Ishikawa (cell line): ENCODE results near the gene SRC.

Experiments used
- CEBPB ChIP-seq: IDR thresholded peaks from 2 replicates; pipeline ENCODE4 v1.6.1; 2012
- CREB1 ChIP-seq: IDR thresholded peaks from 2 replicates; pipeline ENCODE4 v1.6.1; 2012; ENCODE audit warnings: low read depth
- EGR1 ChIP-seq: IDR thresholded peaks from 2 replicates; pipeline ENCODE4 v1.6.1; 2012
- EP300 ChIP-seq: IDR thresholded peaks from 2 replicates; pipeline ENCODE4 v1.6.1; 2012; ENCODE audit warnings: borderline replicate concordance
- FOXM1 ChIP-seq: IDR thresholded peaks from 2 replicates; pipeline ENCODE4 v1.6.1; 2012; ENCODE audit warnings: low read depth, borderline replicate concordance
- NFIC ChIP-seq: IDR thresholded peaks from 2 replicates; pipeline ENCODE4 v1.6.1; 2012
- RAD21 ChIP-seq: IDR thresholded peaks from 2 replicates; pipeline ENCODE4 v1.6.1; 2012; ENCODE audit warnings: low read depth
- TAF1 ChIP-seq: IDR thresholded peaks from 2 replicates; pipeline ENCODE4 v1.6.1; 2012; ENCODE audit warnings: low read depth, mild to moderate bottlenecking
- TCF12 ChIP-seq: IDR thresholded peaks from 2 replicates; pipeline ENCODE4 v1.6.1; 2012; ENCODE audit warnings: low read depth
- TEAD4 ChIP-seq: IDR thresholded peaks from 2 replicates; pipeline ENCODE4 v1.6.1; 2012
- YY1 ChIP-seq: IDR thresholded peaks from 2 replicates; pipeline ENCODE4 v1.6.1; 2012; ENCODE audit warnings: low read depth
- ZBTB7A ChIP-seq: IDR thresholded peaks from 2 replicates; pipeline ENCODE4 v1.6.1; 2012; ENCODE audit warnings: low read depth
- TF ChIP-seq, protein P1 (sequence below): IDR thresholded peaks from 2 replicates; pipeline ENCODE4 v1.6.1; 2012; ENCODE audit warnings: low read depth, mild to moderate bottlenecking
- TF ChIP-seq, protein P2 (sequence below): IDR thresholded peaks from 2 replicates; pipeline ENCODE4 v1.6.1; 2012
- TF ChIP-seq, protein P3 (sequence below): IDR thresholded peaks from 2 replicates; pipeline ENCODE4 v1.6.1; 2012

SRC gene

DNA sequence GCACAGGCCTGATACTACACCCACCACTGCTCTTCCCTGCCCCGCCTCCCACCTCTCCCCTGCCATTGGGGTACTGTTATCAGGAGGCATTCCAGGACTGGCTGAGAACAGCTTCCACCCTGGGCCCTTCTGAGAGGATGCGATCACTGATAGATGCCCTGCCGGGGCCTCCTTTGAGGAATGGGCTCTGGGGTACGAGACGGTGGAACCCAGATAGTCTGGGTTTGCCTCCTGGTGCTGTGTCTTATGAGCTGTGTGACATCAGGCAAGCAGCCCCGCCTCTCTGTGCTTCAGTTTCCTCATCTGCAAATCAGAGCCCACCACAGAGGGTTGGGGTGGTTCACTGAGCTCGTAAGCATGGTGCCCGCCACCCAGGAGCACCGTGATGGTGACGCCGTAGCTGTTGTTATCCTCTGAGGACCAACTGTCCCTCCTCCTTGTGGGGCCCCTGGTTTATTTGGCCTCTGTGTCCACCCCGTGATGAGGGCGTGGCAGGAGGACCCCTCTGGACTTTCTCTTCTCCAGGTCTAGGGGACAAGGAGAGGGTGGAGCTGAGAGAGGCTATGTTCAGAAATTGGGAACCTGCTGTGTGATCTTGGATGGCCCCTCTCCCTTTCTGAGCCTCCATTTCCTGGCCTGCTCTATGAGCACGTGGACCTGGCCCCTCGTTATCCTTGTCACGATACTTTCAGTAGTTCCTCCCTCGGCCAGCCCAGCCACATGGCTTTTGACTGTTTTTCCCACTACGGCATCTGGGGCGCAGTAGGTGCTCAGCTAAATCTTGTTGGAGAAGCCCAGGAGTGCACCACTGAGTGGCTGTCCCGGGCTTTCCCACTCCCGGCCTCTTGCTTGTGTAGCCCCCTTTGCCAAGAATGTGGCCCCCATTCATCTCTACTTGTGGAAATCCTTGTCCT lies 18.3 kb downstream of the SRC start:
- TF ChIP-seq, protein P1, sequence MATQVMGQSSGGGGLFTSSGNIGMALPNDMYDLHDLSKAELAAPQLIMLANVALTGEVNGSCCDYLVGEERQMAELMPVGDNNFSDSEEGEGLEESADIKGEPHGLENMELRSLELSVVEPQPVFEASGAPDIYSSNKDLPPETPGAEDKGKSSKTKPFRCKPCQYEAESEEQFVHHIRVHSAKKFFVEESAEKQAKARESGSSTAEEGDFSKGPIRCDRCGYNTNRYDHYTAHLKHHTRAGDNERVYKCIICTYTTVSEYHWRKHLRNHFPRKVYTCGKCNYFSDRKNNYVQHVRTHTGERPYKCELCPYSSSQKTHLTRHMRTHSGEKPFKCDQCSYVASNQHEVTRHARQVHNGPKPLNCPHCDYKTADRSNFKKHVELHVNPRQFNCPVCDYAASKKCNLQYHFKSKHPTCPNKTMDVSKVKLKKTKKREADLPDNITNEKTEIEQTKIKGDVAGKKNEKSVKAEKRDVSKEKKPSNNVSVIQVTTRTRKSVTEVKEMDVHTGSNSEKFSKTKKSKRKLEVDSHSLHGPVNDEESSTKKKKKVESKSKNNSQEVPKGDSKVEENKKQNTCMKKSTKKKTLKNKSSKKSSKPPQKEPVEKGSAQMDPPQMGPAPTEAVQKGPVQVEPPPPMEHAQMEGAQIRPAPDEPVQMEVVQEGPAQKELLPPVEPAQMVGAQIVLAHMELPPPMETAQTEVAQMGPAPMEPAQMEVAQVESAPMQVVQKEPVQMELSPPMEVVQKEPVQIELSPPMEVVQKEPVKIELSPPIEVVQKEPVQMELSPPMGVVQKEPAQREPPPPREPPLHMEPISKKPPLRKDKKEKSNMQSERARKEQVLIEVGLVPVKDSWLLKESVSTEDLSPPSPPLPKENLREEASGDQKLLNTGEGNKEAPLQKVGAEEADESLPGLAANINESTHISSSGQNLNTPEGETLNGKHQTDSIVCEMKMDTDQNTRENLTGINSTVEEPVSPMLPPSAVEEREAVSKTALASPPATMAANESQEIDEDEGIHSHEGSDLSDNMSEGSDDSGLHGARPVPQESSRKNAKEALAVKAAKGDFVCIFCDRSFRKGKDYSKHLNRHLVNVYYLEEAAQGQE: no peak
- TF ChIP-seq TCF12: no peak
- TF ChIP-seq, protein P2, sequence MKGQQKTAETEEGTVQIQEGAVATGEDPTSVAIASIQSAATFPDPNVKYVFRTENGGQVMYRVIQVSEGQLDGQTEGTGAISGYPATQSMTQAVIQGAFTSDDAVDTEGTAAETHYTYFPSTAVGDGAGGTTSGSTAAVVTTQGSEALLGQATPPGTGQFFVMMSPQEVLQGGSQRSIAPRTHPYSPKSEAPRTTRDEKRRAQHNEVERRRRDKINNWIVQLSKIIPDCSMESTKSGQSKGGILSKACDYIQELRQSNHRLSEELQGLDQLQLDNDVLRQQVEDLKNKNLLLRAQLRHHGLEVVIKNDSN: no peak
- TF ChIP-seq CEBPB: no peak
- no peak for TF ChIP-seq ZBTB7A
- no peak for TF ChIP-seq CREB1
- TF ChIP-seq TEAD4: no peak
- TF ChIP-seq RAD21: no peak
- TF ChIP-seq, protein P3, sequence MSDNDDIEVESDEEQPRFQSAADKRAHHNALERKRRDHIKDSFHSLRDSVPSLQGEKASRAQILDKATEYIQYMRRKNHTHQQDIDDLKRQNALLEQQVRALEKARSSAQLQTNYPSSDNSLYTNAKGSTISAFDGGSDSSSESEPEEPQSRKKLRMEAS: no peak
- no peak for TF ChIP-seq FOXM1
- TF ChIP-seq TAF1: no peak
- TF ChIP-seq EP300: no peak
- TF ChIP-seq YY1: no peak
- TF ChIP-seq EGR1: no peak
- TF ChIP-seq NFIC: no peak

DNA sequence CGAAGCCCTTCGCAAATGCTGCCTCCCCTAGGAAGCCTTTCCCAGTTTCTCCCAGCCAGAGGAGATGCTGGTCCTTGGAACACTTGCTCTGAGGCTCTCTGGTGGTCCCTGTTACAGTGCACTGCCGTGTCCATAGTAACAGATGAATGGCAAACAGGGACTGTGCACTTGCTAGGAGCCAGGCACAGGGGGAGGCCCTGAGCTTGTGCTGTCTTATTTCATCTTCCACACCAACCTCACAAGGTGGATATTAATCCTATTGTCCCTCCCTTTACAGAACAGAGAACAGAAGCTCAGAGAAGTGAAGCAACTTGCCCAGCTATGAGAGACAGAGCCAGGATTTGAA lies 19.0 kb downstream of the SRC start:
- TF ChIP-seq EP300: no peak
- TF ChIP-seq CEBPB: no peak
- no peak for TF ChIP-seq CREB1
- no peak for TF ChIP-seq TCF12
- no peak for TF ChIP-seq TEAD4
- no peak for TF ChIP-seq EGR1
- TF ChIP-seq FOXM1: no peak
- no peak for TF ChIP-seq YY1
- TF ChIP-seq, protein P1: no peak
- no peak for TF ChIP-seq RAD21
- TF ChIP-seq ZBTB7A: no peak
- TF ChIP-seq NFIC: no peak
- TF ChIP-seq, protein P3: no peak
- TF ChIP-seq TAF1: no peak
- TF ChIP-seq, protein P2: no peak

DNA sequence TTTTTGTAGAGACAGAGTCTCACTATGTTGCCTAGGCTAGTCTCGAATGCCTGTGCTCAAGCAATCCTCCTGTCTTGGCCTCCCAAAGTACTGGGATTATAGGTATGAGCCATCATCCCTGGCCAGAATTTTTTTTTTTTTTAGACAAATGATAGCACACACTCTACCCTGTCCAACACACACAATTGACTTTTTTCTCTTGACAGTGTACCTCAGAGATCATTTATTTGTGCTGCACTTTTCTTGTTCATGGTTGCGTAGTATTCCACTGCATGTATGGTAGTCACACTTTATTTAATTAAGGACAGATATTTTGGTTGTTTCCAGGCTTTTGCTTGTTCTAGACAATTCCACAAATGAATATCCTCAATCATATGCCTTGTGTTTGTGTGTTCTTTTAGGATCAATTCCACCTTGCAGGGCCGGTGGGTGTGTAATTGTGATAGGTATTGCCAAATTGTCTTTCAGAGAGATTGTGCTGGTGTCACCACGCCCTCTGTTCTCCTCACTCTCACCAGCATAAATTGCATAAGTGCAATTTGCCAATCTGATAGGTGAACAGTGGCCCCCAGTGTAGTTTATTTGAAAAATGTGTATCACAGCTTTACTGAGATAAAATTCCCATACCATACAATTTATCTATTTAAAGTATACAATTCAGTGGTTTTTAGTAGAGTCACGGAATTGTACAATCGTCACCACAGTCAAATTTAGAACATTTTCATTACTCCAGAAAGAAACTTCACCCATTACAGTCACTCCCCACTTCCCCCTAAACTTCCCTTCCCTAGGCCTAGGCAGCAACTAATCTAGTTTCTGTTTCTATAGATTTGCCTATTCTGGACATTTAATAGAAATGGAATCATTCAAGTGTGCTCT lies 20.1 kb downstream of the SRC start:
- TF ChIP-seq EP300 (no peak), TAF1 (no peak), FOXM1 (no peak), TEAD4 (no peak), CEBPB (no peak), NFIC (no peak), YY1 (no peak), EGR1 (no peak), RAD21 (no peak)
- TF ChIP-seq, protein P1: no peak
- TF ChIP-seq, protein P2: no peak
